Kidney epithelial cell (primary cell): ENCODE data around the gene CDC42BPA. TPM values are rescaled to one million over a fixed set of nuclear protein-coding genes. Genes with fewer than 3 reads are reported as not detected.
"Not testable (repeated sequence)": the region's sequence is repeated elsewhere in the genome, so short reads cannot be mapped to it uniquely, and the experiment has no call there.

Experiments
- DNase-seq: peaks from one replicate; pipeline ENCODE4 v3.0.0-alpha.2; 2010; ENCODE audit warnings: low read depth
- H3K27me3 ChIP-seq: 2 replicates; pipeline ENCODE4 v1.6.0; 2011; ENCODE audit warnings: low read length; ENCODE audit not compliant: control insufficient read depth, insufficient read depth
- H3K36me3 ChIP-seq: 2 replicates; pipeline ENCODE4 v1.5.1; 2011; ENCODE audit warnings: low read length; ENCODE audit not compliant: control insufficient read depth, insufficient read depth
- H3K4me3 ChIP-seq: 2 replicates; pipeline ENCODE4 v1.5.1; 2011; ENCODE audit warnings: low read depth, mild to moderate bottlenecking, control low read depth, low read length
- CTCF ChIP-seq: IDR thresholded peaks from 2 replicates; pipeline ENCODE4 v1.5.1; 2011; ENCODE audit warnings: mild to moderate bottlenecking, moderate library complexity, low read length, control low read depth, inconsistent platforms; ENCODE audit not compliant: insufficient read depth, poor library complexity, severe bottlenecking
- total RNA-seq: library from RNA; depleted of rRNA; stranded (reverse); fragments of >200 nt; gene quantifications from 2 replicates; pipeline ENCODE4 v1.2.3, GENCODE V29; 2015

CDC42BPA gene
- total RNA-seq, 1 donor from 2014 or later, result 33.4 TPM

- no peak for TF ChIP-seq CTCF
- Histone ChIP-seq H3K4me3 (no peak overlapping the region), H3K36me3 (no peaks in the 10 kb centered on the region), H3K27me3 (no peaks in the 10 kb centered on the region)
- DNase-seq, result no peak
These were observed 206.5 kb downstream of the CDC42BPA start for GRCh38 chr1:227111782-227112181.

GRCh38 chr1:227105291-227105690, 213.0 kb downstream of the CDC42BPA start:
- not testable (repeated sequence) for H3K4me3 ChIP-seq, DNase-seq, H3K36me3 ChIP-seq

GRCh38 chr1:227102056-227102455, 216.2 kb downstream of the CDC42BPA start:
- H3K36me3 ChIP-seq, result no peaks in the 10 kb centered on the region
- TF ChIP-seq CTCF, result no peak
- no peaks in the 10 kb centered on the region for H3K27me3 ChIP-seq
- DNase-seq, result no peak
- no peak overlapping the region for H3K4me3 ChIP-seq

More at GRCh38 chr1:227105291-227105690, 213.0 kb downstream of the CDC42BPA start:
- H3K27me3 ChIP-seq, result not testable (repeated sequence)

GRCh38 chr1:227094249-227094966, 223.9 kb downstream of the CDC42BPA start:
- Histone ChIP-seq H3K4me3 (no peak overlapping the region), H3K36me3 (peaks cover 1% of the 10 kb centered on the region), H3K27me3 (no peaks in the 10 kb centered on the region)
- DNase-seq, result no peak
- no peak for TF ChIP-seq CTCF

GRCh38 chr1:227093309-227093708, 225.0 kb downstream of the CDC42BPA start:
- H3K4me3 ChIP-seq, result no peak overlapping the region
- no peak for DNase-seq
- TF ChIP-seq CTCF, result no peak
- peaks cover 1% of the 10 kb centered on the region for H3K36me3 ChIP-seq
- no peaks in the 10 kb centered on the region for H3K27me3 ChIP-seq

- no peak for DNase-seq
- no peak for TF ChIP-seq CTCF
- Histone ChIP-seq H3K36me3 (peaks cover 1% of the 10 kb centered on the region), H3K27me3 (no peaks in the 10 kb centered on the region), H3K4me3 (no peak overlapping the region)
These were observed 226.2 kb downstream of the CDC42BPA start for GRCh38 chr1:227092069-227092468.
